ENCODE results near the gene LRRC70.
A peak's percentile ranks its signal among the peaks of the same experiment; 100 is the strongest.
"Not testable (repeated sequence)": the region's sequence is repeated elsewhere in the genome, so short reads cannot be mapped to it uniquely, and the experiment has no call there.

Gene LRRC70, protein sequence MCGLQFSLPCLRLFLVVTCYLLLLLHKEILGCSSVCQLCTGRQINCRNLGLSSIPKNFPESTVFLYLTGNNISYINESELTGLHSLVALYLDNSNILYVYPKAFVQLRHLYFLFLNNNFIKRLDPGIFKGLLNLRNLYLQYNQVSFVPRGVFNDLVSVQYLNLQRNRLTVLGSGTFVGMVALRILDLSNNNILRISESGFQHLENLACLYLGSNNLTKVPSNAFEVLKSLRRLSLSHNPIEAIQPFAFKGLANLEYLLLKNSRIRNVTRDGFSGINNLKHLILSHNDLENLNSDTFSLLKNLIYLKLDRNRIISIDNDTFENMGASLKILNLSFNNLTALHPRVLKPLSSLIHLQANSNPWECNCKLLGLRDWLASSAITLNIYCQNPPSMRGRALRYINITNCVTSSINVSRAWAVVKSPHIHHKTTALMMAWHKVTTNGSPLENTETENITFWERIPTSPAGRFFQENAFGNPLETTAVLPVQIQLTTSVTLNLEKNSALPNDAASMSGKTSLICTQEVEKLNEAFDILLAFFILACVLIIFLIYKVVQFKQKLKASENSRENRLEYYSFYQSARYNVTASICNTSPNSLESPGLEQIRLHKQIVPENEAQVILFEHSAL

DNA sequence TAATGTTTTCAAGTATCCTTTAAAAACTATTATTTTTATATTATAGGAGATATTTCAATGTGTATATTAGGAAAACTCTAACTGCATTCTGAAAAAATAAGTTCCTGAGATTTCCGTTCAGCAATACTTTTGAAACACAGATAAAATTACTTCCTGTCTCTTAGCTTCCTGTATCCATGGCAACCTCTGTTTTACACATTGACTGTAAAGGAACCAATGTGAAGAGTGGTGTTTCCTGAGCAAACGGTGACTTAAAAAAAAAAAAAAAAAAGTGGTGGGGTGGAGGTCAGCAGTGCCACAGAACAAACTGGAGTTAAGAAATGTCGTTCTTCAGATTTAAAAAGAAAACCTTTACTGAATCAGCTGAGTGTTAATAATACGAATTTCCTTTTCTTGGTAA, at the start of gene LRRC70:
Gene LRRC70, plus strand, starts transcription at position 280 of the 400 bp plus-strand sequence. CDS start 620 bp downstream, outside the sequence.
- DNase-seq (ENCODE audit: low read depth in 2 of 2) = no peak

DNA sequence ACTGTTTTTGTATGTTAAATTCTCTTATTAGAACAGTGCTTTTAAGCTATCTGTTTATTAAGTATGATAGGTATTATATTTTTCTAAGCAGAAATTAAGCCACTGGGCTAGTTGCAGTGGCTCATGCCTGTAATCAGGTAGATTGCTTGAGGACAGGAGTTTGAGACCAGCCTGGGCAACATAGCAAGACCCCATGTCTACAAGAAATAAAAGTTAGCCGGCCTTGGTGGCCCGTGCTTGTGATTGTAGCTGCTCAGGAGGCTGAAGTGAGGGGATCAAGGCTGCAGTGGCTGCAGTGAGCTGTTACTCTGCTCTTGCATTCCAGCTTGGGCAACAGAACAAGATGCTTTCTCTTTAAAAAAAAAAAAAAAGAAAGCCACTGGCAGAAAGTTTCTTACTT, 45.0 kb upstream of the LRRC70 start:
- no peak for DNase-seq (ENCODE audit: low read depth in 2 of 2)

DNA sequence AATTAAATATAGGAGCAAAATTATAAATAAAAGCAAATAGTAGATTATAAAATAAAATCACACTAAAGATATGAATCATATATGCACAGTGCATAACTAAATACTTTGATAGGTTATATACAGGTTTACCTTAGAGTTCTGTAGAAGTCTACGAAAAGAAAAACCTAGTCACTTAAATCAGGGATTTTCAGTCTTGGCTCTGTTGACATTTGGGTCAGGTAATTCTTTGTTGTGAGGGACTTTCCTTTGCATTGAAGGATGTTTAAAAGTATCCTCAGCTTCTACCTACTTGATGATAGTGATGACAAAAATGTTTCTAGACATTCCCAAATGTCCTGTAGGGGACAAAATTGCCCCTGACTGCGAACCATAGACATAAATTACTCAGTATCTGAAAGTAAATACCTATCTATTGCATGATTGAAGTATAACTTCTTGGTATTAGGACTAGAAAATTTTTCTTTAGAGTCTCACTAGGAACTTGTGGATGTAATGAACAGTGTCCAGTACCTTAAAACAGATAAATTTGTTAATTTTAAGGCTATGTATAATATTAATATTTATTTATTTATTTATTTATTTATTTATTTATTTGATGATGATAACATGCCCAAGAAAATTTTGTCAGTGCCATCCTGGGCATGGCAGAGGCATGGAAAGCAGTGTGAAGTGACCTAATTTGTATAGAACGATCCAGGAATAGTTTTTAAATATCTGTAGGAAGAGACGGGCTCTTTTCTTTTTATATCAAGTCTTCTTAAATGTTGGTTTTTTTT, 44.0 kb upstream of the LRRC70 start:
- DNase-seq (ENCODE audit: low read depth in 2 of 2) = no peak

DNA sequence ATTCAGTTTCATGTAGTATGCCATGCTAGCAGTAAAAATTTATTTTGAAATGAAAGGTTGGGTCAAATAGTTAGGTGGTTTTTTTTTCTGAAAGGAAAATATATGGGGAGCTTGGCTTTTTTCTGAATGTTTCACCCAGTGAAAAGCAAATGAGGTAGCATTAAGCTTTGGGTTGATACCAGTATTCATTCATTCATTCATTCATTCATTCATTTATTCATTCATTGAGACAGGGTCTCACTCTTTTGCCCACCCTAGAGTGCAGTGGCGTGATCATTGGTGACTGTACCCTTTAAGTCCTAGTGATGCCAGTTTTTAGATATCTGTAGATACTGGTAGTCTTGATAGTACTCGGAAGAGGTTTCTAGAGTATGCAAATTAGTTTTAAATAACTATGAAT, 42.4 kb upstream of the LRRC70 start:
- no peak for DNase-seq (ENCODE audit: low read depth in 2 of 2)

DNA sequence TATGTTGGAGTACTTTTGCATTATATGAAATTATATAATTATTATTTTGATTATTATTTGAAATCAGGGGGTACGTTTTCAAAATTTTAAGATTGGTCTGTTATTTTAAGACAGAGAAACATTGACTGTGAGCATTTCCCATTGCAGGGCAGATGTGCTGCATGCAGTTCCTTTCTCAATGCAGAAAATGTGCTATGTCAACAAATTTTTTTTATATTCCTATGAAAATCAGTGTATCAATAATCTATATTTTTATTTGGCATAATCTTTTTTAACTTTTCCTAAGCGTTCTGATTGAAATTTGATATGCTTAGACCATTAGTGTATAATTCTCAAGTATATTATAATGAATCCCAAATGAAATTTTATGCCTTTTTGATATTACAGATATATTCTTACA, 41.8 kb upstream of the LRRC70 start:
- DNase-seq (ENCODE audit: low read depth in 2 of 2) = no peak

DNA sequence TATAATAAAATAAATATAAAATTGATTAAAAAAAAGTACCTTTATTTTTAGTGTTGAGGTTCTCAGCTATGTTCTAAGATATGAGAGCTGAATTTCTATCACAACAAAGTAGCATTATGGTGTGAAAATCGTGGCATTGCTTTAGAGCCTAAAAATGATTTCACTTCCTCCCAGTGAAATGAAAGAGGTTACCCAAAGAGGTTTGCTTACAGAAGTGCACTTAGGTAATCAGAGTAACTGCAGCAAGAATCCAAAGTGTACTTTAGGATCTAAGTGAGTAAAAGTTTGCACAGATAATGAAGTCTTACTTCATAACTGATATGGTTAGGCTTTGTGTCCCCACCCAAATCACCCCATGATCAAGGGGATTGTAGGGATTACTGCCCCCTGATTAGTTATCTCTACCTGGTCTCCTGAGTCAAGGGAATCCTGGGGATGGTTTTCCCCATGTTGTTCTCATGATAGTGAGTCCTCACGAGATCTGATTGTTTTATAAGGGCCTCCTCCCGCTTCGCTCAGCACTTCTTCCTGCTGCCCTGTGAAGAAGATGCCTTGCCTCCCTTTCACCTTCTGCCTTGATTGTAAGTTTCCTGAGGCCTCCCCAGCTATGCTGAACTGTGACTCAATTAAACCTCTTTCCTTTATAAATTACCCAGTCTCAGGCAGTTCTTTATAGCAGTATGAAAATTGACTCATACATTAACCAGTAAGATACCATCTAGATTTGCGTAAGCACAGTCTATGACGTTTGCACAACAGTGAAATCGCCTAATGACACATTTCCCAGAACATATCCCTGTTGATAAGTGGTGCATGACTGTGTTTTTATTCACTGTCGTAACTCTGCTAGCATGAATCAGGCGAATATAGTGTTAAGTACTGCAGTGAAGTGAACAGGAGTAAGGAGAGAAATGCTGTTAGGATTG, 40.3 kb upstream of the LRRC70 start:
- DNase-seq (ENCODE audit: low read depth in 2 of 2) = peak; percentile 3 to 11

DNA sequence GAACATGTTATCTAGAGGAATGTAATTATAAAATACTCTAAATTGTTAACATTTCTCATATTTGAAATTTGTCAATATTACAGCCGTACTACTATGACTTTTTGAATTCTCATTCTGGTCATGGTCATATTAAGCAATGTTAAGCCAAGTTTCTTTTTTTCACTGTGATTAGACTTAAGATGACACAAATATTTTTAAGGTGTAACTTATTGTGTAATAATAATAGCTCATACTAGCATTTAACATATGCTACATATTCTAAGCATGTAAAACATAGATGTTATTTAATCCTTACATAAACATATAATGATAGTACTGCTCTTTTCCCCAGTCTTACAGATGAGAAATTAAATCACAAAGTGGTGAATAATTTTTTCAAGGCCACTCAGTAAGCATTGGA, 35.9 kb upstream of the LRRC70 start:
- DNase-seq (ENCODE audit: low read depth in 2 of 2) = no peak

DNA sequence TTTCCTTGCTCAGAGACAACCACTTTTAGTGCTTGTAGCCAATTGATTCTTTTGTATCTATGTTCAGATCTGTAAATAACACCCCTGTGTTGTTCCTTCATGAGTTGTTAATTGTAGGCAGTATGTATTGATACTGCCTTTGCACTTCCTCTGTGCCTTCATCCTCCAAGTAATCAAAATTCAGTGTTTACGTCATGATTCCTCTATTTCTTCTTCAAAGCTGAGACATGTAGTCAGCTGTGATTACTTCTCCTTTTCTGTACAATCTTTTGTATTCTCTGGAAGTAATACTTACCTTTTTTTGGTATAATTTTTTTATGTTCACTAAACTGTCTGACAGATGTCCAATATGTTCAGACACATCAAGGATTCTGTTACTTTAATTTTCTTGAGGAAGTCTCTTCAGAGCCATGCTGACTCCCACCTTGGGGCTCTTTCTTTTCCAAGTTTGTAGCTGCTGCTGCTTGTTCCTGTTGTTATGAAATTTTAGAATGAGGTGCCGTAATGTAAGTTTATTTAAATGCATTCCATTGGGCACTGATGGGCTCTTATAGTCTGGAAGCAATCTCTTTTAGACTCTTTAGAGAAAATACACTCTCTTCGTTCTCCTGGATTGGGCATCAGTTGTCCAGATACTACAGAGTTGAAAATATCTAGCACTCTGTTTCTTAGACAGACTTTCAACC, 30.5 kb upstream of the LRRC70 start:
- DNase-seq (ENCODE audit: low read depth in 2 of 2) = no peak

DNA sequence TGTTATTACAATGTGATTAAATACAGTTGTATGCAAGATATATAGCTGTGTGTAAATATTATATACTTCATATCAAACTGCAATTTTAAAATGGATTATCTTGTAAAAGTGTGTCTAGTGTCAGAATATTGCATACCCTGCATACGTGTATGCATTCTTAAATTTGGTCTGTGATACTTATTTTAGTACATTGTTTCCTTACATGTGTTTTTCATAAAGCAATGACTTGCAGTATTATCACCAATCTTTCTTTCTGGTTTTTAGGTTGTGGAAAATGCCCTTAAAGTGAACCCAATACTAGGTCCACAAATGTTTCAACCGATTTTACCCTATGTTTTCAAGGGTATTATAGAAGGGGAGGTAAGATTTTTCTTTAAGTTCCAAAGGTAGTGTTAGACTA, 28.5 kb upstream of the LRRC70 start:
- no peak for DNase-seq (ENCODE audit: low read depth in 2 of 2)

DNA sequence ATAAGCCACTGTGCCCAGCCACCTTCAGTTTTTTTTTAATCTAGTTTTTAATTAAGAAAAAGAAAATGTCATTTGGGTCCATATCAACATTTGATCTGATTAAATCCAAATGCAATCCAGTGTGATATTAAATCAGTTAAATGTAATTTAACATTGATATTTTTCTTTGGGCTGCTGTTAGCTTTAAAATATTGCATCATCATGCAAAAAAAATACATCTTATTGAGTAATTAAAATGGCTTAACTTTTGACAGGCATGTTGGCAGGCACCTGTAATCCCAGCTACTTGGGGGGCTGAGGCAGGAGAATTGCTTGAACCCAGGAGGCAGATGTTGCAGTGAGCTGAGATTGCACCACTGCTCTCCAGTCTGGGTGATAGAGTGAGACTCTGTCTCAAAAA, 22.7 kb upstream of the LRRC70 start:
- no peak for DNase-seq (ENCODE audit: low read depth in 2 of 2)

DNA sequence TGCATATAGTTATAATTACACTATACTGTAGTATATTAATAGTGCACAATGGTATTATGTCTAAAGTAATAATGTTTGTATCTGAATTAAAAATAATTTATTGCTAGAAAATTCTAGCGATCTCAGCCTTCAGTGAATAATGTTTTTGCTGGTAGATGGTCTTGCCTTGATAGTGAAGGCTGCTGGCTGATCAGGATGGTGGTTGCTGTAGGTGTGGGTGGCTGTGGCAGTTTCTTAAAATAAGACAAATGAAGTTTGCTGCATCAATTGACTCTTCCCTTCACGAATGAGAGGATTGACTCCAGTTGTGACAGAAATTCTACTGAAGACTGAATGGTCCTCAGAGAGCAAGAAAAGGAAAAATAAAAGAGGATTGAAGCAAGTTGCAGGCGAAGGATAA, 19.7 kb upstream of the LRRC70 start:
- DNase-seq (ENCODE audit: low read depth in 2 of 2) = no peak

DNA sequence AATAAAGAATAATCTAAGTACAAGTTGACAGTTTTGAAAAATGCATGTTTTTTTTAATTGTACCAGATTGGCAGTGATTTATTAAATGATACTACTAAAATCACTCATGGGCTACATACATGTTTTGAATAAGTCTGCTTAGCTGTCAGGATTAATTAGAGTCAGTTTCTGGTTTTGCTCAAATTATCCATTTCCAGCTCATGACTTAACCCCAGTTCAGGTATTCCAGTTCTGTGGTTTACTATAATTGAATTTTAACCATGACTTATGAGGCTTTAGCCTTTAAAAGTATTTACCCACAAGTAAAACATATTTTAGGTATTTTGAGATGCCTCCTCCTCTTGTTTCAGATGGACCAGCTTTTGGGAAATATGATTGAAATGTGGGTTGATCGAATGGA, 17.8 kb upstream of the LRRC70 start:
- DNase-seq (ENCODE audit: low read depth in 2 of 2) = no peak

DNA sequence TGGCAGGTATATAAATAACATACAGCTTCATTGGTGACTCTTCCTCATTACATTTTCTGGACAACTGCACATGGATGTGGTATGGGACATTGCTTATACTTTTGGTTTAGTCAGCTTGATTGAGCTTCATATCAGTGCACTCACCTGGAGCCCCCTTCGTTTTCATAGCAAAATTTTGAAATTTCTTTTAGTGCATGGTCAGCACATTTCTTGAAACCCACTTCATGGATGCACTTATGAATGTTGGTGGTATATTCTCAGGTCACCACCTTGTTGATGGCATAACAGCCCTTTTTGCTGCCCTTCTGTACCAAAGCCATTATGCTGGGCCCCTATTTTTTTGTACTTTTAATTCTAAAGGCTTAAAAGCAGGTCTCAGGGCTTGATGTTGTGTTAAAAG, 16.7 kb upstream of the LRRC70 start:
- no peak for DNase-seq (ENCODE audit: low read depth in 2 of 2)

DNA sequence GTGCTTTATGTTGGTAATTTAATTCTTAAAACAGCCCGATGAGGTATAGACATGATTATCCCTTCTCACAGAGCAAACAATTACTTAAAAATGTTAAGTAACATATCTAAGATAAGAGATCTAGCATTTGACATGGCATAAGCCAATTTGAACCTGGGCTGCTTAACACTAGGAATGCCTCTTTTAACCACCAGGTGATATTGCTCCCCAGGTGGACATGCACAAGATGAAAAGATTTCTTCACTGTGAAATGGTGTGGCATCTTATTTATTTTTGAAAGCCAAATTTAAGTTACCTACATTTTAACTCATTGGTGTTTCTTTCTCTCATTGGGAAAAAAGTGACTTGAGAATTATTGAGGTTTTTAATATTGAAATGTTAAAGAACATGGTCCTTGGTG, 15.8 kb upstream of the LRRC70 start:
- DNase-seq (ENCODE audit: low read depth in 2 of 2) = no peak

DNA sequence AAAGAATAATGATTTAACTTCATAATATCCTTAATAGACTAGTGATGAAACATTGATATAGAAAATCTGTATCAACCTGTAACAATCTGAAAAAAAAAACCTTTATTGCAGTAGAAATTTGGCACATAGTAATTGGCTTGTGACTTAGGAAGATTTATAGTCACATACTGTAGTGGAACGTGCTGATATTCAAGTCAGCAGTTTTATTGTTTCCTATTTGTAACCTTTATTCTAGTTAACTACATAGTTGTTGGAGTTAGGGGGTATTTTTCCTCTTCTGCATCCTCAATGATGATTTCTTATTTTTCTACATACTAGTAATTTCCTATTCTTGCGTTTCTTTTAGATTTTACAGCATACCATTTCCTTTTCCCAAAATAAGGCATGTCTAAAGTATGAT, 14.5 kb upstream of the LRRC70 start:
- DNase-seq (ENCODE audit: low read depth in 2 of 2) = no peak

DNA sequence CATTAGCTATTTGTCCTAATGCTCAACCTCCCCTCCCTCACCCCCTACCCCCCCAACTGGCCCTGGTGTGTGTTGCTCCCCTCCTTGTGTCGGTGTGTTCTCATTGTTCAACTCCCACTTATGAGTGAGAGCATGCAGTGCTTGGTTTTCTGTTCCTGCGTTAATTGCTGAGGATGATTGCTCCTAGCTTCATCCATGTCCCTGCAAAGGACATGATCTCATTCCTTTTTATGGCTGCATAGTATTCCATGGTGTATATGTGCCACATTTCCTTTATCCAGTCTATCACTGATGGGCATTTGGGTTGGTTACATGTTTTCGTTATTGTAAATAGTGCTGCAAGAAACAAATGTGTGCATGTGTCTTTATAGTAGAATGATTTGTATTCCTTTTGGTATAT, 12.9 kb upstream of the LRRC70 start:
- DNase-seq (ENCODE audit: low read depth in 2 of 2) = not testable (repeated sequence)

DNA sequence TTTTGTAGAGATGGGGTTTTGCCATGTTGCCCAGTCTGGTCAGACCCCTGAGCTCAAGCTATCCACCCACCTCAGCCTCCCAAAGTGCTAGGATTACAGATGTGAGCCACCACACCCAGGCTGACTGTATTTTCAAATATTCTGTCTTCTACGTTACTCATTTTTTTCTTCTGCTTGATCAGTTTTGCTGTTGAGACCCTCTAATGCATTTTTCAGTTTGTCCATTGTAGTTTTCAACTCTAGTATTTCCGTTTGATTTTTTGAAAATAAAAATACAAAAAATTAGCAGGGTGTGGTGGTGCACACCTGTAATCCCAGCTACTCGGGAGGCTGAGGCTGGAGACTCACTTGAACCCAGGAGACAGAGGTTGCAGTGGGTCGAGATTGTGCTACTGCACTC, 10.5 kb upstream of the LRRC70 start:
- no peak for DNase-seq (ENCODE audit: low read depth in 2 of 2)

DNA sequence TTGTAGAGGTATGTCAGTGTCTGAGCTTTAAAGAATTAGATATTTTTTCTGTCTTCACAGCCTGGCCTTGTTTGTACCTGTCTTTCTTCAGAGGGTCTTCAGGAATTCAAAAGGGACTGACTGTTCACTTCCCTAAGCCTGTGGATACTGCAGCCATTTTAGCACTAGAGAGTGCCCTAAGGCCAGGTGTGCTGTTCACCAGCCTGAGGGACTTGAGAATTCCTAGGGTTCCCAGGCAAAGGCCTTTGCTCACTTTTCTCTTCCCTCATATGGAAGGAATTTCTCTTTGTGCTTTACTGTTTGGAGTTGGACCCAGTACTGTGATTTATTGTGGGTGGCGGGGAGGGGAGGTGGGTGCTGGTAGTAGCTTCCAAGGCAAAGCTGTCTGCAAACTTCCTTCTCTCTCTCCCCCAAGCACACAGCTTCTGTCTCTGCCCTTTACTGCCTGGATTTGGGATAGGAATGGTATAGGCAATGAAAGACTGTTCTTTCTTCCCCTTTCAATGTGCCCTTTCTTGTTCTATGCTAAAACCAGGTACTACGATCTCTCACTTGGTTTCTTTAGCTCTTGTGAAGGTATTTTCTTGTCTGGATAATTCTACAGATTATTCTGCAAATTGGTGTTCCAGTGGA, 9.7 kb upstream of the LRRC70 start:
- DNase-seq (ENCODE audit: low read depth in 2 of 2) = no peak

DNA sequence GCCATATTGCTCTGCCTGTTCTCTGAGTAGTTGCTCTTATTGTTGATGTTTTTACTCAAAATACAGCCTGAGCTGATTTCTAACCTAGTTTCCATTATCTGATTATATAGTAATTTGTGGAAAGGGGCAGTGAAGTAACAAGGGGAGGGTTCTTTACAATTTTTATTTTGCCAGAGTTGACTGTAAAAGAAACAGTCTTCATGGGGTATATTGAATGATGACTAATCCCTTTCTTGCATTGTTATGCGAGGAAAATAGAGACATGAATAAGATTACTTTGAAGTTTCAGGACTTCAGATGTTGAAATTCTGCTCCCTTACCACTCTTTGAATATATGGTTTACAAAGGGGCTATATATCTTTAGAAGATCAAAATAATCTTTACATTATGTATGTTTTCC, 9.1 kb upstream of the LRRC70 start:
- DNase-seq (ENCODE audit: low read depth in 2 of 2) = no peak

DNA sequence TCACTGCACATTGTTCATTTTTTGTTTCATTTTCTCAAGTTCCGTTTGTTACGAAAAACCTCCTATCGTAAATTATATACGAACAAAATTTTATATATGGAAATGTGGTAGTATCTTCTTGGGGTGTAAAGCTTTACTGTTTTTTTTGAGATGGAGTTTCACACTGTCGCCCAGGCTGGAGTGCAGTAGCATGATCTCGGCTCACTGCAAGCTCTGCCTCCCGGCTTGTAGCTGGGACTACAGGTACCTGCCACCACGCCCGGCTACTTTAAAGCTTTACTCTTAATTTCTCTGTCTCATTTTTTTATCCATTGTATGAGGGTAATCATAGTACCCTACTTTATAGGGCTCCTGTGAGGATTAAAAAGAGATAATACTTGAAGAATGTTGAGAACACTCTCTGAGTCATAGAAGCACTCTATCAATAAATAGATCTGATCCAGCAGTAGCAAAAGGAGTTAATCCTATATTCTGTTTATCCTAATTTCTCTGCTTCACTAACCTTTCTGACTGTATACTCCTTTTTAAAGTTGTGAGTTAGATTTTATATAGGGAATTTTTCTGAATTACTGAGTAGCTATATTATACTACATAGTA, 5.6 kb upstream of the LRRC70 start:
- DNase-seq (ENCODE audit: low read depth in 2 of 2) = no peak

Data from stimulated activated CD4-positive, alpha-beta T cell treated with anti-CD3 and anti-CD28 coated beads, Interleukin-15, amount 100 ng/mL, for 48 hours (primary cell).